ENCODE measurements around the gene CDCA8. TPM values are rescaled to one million over a fixed set of nuclear protein-coding genes. Genes with fewer than 3 reads are reported as not detected.

Gene CDCA8
- polyA plus RNA-seq, 1 experiment = 9.6 TPM

DNA sequence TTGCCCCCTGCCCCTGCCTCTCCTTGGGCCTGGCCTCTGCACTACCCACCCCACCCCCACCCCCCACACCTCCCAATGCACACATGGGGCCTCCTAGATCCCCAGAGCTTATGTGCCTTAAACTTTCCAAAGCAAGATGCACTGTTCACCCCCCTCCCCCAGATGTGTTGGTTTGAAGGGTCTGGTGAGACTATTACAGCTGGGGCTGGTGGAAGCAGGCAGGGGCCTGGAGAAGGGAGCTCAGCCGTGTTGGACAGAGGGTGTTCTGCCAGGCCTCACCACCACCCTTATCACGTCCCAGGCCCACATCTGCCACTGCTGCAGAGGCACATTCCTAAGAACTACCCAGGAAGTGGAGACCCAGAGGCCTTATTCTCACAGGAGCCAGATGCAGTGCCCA lies 39.3 kb upstream of the CDCA8 start:
- CTCF ChIA-PET = interaction anchor here (1.0 kb wide), 1 partner anchor 30 kb away, joined by 3 read pairs; no protein-coding TSS in a partner anchor
- no peaks in the 10 kb centered on the region for H3K9me3 ChIP-seq (ENCODE audit: control insufficient read depth, insufficient read depth, low read length)
- TF ChIP-seq, protein P1, sequence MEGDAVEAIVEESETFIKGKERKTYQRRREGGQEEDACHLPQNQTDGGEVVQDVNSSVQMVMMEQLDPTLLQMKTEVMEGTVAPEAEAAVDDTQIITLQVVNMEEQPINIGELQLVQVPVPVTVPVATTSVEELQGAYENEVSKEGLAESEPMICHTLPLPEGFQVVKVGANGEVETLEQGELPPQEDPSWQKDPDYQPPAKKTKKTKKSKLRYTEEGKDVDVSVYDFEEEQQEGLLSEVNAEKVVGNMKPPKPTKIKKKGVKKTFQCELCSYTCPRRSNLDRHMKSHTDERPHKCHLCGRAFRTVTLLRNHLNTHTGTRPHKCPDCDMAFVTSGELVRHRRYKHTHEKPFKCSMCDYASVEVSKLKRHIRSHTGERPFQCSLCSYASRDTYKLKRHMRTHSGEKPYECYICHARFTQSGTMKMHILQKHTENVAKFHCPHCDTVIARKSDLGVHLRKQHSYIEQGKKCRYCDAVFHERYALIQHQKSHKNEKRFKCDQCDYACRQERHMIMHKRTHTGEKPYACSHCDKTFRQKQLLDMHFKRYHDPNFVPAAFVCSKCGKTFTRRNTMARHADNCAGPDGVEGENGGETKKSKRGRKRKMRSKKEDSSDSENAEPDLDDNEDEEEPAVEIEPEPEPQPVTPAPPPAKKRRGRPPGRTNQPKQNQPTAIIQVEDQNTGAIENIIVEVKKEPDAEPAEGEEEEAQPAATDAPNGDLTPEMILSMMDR (IDR thresholded peaks at IDR 0.05; ENCODE audit: low read depth, low read length) = no peak

DNA sequence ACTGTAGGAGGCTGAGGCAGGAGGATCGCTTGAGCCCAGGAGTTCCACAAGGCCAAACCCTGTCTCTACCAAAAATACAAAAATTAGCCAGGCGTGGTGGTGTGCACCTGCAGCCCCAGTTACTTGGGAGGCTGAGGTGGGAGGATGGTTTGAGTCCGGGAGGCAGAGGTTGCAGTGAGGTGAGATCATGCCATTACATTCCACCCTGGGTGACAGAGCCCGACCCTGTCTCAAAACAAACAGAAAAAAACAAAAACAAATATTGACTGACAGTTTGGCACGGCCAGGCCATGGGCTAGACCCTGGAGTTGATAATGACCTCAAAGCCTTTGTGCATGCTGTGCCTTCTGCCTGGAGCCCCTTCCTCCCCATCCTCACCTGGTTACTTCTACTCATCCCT lies 38.4 kb upstream of the CDCA8 start:
- Histone ChIP-seq H3K27me3 (ENCODE audit: control insufficient read depth, insufficient read depth, low read length) (peaks cover 10% of the 10 kb centered on the region), H3K9me3 (ENCODE audit: control insufficient read depth, insufficient read depth, low read length) (no peaks in the 10 kb centered on the region), H3K4me3 (ENCODE audit: low read depth, low read length) (no peak overlapping the region), H3K27ac (ENCODE audit: low read depth, low read length) (no peak overlapping the region)
- ChIA-PET CTCF (no interaction called here), POLR2A (interaction anchor here (0.7 kb wide), 1 partner anchor 24 kb away, joined by 3 read pairs; no protein-coding TSS in a partner anchor)
- no peak for DNase-seq (ENCODE audit: low read depth, low spot score)
- TF ChIP-seq, protein P1 (IDR thresholded peaks at IDR 0.05; ENCODE audit: low read depth, low read length) = no peak

More for the DNA sequence above, 39.3 kb upstream of the CDCA8 start:
- Histone ChIP-seq H3K4me3 (ENCODE audit: low read depth, low read length) (no peak overlapping the region), H3K27me3 (ENCODE audit: control insufficient read depth, insufficient read depth, low read length) (peaks cover 10% of the 10 kb centered on the region), H3K27ac (ENCODE audit: low read depth, low read length) (no peak overlapping the region)
- DNase-seq (ENCODE audit: low read depth, low spot score) = no peak
- POLR2A ChIA-PET = interaction anchor here (0.6 kb wide), 1 partner anchor 751 kb away, joined by 3 read pairs; no protein-coding TSS in a partner anchor

DNA sequence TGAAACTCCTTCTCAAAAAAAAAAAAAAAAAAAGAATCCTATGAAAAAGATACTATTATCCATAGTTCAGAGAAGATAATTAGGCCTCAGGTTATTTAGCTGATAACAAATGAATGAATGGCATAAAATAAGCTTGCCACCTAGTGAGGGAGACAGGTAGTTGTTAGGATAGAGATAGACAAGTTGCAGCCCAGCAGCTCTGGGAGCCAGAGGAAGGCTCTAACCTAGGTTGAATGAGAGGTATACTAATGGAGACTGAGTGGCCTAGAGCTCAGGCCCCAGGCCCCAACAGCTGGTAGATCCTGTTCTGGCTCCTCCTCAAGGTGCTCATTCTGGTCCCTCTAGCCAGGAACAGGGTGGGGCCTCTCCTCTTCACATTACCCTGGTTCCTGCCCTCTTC lies 37.0 kb upstream of the CDCA8 start:
- Histone ChIP-seq H3K9me3 (ENCODE audit: control insufficient read depth, insufficient read depth, low read length) (no peaks in the 10 kb centered on the region), H3K27ac (ENCODE audit: low read depth, low read length) (no peak overlapping the region), H3K4me3 (ENCODE audit: low read depth, low read length) (no peak overlapping the region), H3K27me3 (ENCODE audit: control insufficient read depth, insufficient read depth, low read length) (peaks cover 12% of the 10 kb centered on the region)
- TF ChIP-seq, protein P1 (IDR thresholded peaks at IDR 0.05; ENCODE audit: low read depth, low read length) = no peak
- no peak for DNase-seq (ENCODE audit: low read depth, low spot score)
- POLR2A ChIA-PET = no interaction called here
- CTCF ChIA-PET = interaction anchor here (0.6 to 1.4 kb wide), 2 partner anchors 52 to 1712 kb away, joined by 4 to 10 read pairs; no protein-coding TSS in a partner anchor

DNA sequence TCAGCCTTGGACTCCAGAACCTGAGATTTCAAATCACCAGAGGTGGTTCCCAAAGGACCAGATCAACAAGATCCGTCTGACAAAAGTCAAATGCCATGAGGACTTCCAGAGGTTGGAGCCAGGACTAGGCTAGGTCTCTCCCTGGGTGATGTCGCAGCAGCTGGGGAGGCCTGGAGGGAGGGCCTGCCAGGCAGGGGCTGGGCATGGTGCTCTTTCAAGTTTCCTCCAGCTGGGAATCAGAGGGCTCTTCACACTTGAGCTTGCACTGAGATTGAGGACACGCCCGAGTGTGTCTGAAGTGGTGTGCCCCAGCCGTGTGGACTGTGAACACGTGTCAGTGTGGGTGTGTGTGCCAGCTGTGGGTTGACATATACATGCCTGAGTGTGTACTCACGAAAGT lies 36.3 kb upstream of the CDCA8 start:
- Histone ChIP-seq H3K9me3 (ENCODE audit: control insufficient read depth, insufficient read depth, low read length) (no peaks in the 10 kb centered on the region), H3K27me3 (ENCODE audit: control insufficient read depth, insufficient read depth, low read length) (peaks cover 15% of the 10 kb centered on the region), H3K4me3 (ENCODE audit: low read depth, low read length) (no peak overlapping the region), H3K27ac (ENCODE audit: low read depth, low read length) (no peak overlapping the region)
- DNase-seq (ENCODE audit: low read depth, low spot score) = no peak
- ChIA-PET CTCF (no interaction called here), POLR2A (no interaction called here)
- TF ChIP-seq, protein P1 (IDR thresholded peaks at IDR 0.05; ENCODE audit: low read depth, low read length) = no peak

DNA sequence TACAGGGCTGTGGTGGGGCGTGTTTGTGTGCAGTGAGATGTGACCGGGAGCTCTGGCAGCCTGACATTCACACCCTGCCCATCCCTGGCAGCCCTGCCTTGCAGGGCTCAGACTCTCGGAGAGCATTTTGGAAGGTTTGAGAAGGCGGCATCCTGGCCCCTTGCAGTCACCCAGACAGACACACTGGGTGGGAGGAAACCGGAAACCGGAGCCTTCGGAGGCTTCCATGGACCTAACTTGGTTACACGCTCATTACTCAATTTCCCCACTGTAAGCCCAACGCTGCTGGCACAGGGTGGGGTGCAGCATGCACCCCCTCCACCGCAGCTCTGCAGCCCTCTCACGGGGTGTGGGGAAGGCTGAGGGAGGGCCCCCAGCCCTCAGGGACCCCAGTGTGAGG lies 35.4 kb upstream of the CDCA8 start:
- no peak overlapping the region for H3K4me3 ChIP-seq (ENCODE audit: low read depth, low read length)
- no peak for DNase-seq (ENCODE audit: low read depth, low spot score)
- TF ChIP-seq, protein P1 (IDR thresholded peaks at IDR 0.05; ENCODE audit: low read depth, low read length) = no peak
- H3K27me3 ChIP-seq (ENCODE audit: control insufficient read depth, insufficient read depth, low read length) = peaks cover 17% of the 10 kb centered on the region
- CTCF ChIA-PET = no interaction called here
- no peaks in the 10 kb centered on the region for H3K9me3 ChIP-seq (ENCODE audit: control insufficient read depth, insufficient read depth, low read length)
- POLR2A ChIA-PET = no interaction called here
- H3K27ac ChIP-seq (ENCODE audit: low read depth, low read length) = no peak overlapping the region
